RPMI7951 (cell line): ENCODE measurements around the gene DNAL1. TPM values are rescaled to one million over a fixed set of nuclear protein-coding genes. Genes with fewer than 3 reads are reported as not detected.

Experiments
- DNase-seq: peaks from one replicate; pipeline ENCODE4 v3.0.0-alpha.2; 2012; ENCODE audit warnings: low read depth
- total RNA-seq: library from RNA; depleted of rRNA; stranded (reverse); fragments of >200 nt; shearing (Covaris generic); gene quantifications from 2 replicates; pipeline ENCODE4 v1.2.3, GENCODE V29; 2014; rRNA removed

Gene DNAL1
- total RNA-seq, 1 experiment from 2014 or later: 12.3 TPM

GRCh38 chr14:73744175-73744867, 99.5 kb downstream of the DNAL1 start:
- DNase-seq: peak; percentile 81

- DNase-seq: no peak
These were observed 100.2 kb downstream of the DNAL1 start for GRCh38 chr14:73744874-73745529.

GRCh38 chr14:73745571-73746519, 101.1 kb downstream of the DNAL1 start:
- no peak for DNase-seq

GRCh38 chr14:73746520-73747378, 102.0 kb downstream of the DNAL1 start:
- DNase-seq: no peak

GRCh38 chr14:73747379-73748211, 102.8 kb downstream of the DNAL1 start:
- DNase-seq: no peak

GRCh38 chr14:73748858-73749357, 104.1 kb downstream of the DNAL1 start:
- no peak for DNase-seq

- DNase-seq: no peak
These were observed 105.1 kb downstream of the DNAL1 start for GRCh38 chr14:73749706-73750530.

- DNase-seq: no peak
These were observed 105.7 kb downstream of the DNAL1 start for GRCh38 chr14:73750531-73750901.

- no peak for DNase-seq
These were observed 106.4 kb downstream of the DNAL1 start for GRCh38 chr14:73751157-73751691.

- DNase-seq: peak; percentile 98
These were observed 107.7 kb downstream of the DNAL1 start for GRCh38 chr14:73752297-73752992.

Other genes starting within 250 kb of the DNAL1 start
- gene NUMB, start 186.4 kb upstream of the DNAL1 start, total RNA-seq: 17.1 and 17.8 TPM in 2 replicates
- gene RIOX1, start 154.1 kb upstream of the DNAL1 start, total RNA-seq: 7.7 and 9.3 TPM in 2 replicates
- 4.3 and 5.3 TPM in 2 replicates for gene ACOT1, start 107.8 kb upstream of the DNAL1 start, total RNA-seq
- not detected in 2 replicates for gene HEATR4, start 86.0 kb upstream of the DNAL1 start, total RNA-seq
- gene ACOT2, start 75.8 kb upstream of the DNAL1 start, total RNA-seq: 29.9 and 31.9 TPM in 2 replicates
- 3.0 and 3.6 TPM in 2 replicates for gene ACOT4, start 53.1 kb upstream of the DNAL1 start, total RNA-seq
- gene ACOT6, start 32.5 kb upstream of the DNAL1 start, total RNA-seq: not detected in 2 replicates
- gene PNMA1, start 69.4 kb downstream of the DNAL1 start, total RNA-seq: 20.4 and 26.6 TPM in 2 replicates
- gene PTGR2, start 206.8 kb downstream of the DNAL1 start, total RNA-seq: 4.9 and 5.1 TPM in 2 replicates
- gene ZNF410, start 241.9 kb downstream of the DNAL1 start, total RNA-seq: 64.9 and 67.9 TPM in 2 replicates